Astrocyte of the cerebellum (primary cell): Measurements from ENCODE around the gene AGR2.

ENCODE experiments used
- DNase-seq: peaks from one replicate; pipeline ENCODE4 v3.0.0-alpha.2; 2011; ENCODE audit warnings: low read depth
- H3K4me3 ChIP-seq: 2 replicates; pipeline ENCODE4 v1.5.1; 2011; ENCODE audit warnings: mild to moderate bottlenecking, low read depth, low read length, moderate library complexity
- in situ Hi-C: cut with HindIII; loops from 2 replicates; pipeline ENCODE4 v1.10.0; 2017; ENCODE audit warnings: low sequenced_read_pairs
- TF ChIP-seq, protein P1 (sequence below): IDR thresholded peaks from 2 replicates; pipeline ENCODE4 v1.5.1; 2012; ENCODE audit warnings: low read length, low read depth, moderate library complexity, mild to moderate bottlenecking; ENCODE audit errors: missing control alignments

Gene AGR2

DNA sequence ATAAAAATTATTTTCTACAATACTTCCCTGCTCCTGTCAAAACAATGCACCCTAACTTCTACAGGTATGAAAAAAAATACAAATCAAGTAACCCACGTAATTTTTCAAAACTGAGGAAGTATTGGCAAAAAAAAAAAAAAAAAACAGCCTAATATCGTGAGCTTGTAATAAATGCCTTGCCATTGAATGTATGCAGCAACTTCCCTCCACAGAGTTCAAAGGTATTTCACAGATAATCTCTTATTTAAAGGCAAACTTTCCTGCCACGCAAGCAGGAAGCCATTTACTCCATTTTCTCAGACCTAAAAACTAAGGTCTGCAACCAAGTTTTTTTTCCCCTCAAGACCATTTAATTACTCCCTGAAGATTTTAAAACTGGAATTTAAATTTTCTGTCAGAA, 642 bp upstream of the AGR2 start:
- TF ChIP-seq, protein P1, sequence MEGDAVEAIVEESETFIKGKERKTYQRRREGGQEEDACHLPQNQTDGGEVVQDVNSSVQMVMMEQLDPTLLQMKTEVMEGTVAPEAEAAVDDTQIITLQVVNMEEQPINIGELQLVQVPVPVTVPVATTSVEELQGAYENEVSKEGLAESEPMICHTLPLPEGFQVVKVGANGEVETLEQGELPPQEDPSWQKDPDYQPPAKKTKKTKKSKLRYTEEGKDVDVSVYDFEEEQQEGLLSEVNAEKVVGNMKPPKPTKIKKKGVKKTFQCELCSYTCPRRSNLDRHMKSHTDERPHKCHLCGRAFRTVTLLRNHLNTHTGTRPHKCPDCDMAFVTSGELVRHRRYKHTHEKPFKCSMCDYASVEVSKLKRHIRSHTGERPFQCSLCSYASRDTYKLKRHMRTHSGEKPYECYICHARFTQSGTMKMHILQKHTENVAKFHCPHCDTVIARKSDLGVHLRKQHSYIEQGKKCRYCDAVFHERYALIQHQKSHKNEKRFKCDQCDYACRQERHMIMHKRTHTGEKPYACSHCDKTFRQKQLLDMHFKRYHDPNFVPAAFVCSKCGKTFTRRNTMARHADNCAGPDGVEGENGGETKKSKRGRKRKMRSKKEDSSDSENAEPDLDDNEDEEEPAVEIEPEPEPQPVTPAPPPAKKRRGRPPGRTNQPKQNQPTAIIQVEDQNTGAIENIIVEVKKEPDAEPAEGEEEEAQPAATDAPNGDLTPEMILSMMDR = no peak
- DNase-seq = no peak
- H3K4me3 ChIP-seq = no peak overlapping the region
- in situ Hi-C loops = no loop called here

DNA sequence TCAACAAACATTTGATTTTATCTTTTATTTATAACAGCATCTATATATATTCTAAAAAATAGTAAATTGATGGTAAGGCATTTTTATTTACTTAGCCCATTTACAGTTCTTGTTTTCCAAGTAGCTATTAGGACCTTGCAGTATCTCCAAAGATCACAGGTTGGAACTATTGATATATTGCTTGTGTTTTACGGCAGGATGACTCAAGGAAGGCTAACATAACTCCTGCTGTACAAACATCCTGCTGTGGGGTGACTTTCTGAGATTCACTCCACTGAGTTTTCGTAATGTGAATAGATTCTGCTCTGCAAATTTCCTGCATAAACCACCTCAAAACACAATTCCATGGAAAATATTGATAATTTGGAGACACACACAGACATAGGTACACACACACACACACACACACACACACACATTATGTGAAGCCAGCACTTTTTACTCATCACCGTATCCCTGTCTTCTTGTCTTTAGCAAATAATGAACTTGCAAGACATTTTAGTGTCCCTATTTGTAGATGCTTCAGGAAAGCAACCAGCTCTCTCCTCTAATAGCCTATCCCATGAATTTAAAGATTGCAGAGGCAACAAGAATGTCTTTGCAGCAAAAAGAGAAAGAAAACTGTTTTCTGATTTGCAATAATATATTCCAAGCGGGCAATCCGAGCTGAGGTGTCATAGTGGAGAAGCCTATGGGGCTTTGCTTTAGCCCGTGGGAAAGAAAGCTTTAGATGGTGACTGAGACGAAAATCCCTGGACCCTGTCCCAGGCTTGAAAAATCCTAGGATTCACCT, 722 bp downstream of the AGR2 start:
- no peak for DNase-seq
- TF ChIP-seq, protein P1 = no peak
- in situ Hi-C loops = no loop called here
- H3K4me3 ChIP-seq = no peak overlapping the region

DNA sequence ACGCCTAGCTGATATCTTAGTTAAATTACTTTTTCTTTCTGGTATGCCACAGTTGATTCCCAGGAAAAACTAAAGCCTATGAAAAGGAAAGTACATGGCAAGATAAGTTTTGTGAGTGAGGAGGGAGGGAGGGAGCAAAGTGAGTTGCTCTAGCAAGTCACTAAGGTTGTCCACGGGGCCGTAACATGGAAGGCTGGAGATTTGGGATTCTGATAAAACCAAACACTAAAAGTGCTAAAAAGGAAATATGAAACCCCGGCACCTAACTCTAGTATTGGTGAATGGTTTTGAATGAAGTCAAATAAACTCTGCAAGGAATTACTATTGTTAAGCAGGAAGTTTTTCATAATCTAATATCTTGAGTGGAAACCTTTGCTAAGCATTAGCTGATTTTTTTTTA, 1.7 kb downstream of the AGR2 start:
- in situ Hi-C loops = no loop called here
- H3K4me3 ChIP-seq = no peak overlapping the region
- TF ChIP-seq, protein P1 = no peak
- no peak for DNase-seq

DNA sequence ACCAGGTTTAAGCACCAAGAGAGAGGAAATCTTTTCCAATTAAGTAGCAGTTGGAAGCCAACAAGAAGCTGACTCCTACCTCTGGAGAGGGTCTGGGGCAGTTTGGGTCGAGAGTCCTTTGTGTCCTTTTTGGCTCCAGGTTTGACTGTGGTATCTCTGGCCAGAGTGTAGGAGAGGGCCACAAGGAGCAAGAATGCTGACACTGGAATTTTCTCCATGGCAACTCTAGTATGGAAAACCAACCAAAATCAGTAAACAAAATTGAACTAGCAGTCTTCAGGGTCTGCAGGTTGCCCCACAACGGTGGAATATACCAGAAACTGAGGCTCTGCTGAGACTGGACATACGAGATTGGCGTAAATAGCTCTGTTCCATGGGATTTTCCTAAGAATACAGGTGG, 3.2 kb downstream of the AGR2 start:
- DNase-seq = no peak
- in situ Hi-C loops = no loop called here
- TF ChIP-seq, protein P1 = no peak
- no peak overlapping the region for H3K4me3 ChIP-seq

DNA sequence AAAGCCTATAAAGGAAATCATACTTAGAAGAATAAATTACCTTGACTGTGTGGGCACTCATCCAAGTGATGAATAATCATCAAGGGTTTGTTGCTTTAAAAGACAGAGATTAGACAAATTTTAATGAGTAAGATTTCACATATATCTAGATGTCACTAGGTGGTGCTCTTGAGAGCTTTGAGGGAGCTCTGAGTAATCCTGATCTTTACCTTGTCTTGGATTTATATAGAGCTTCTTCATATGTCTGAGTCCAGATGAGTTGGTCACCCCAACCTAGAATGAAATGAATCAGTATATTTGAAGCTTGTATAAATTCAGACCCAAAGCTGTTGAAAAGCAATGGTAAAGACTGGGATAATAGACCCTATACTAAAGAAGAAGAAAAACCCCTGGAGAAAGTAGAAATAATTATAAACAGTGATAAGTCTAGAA, 3.7 kb downstream of the AGR2 start:
- no peak overlapping the region for H3K4me3 ChIP-seq
- peak; percentile 53 for DNase-seq
- in situ Hi-C loops = no loop called here
- TF ChIP-seq, protein P1 = peak; percentile 59

DNA sequence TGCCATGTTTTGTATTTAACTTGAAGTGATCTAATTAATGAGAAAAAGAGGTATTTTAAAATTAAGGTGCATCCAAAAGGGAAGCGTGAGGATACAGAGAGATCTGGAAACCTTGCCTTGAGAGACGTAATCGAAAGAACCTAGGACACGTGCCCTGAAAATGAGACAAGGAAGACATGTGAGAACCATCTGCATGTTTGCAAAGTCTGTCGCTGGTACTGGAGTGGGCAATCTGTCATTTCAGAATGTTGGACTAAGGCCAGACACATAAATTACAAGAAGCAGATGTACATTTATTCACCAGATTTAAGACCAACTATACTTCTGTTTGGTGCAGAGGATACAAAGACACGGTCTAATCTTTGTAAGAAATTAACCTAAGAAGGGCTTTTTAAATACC, 9.2 kb downstream of the AGR2 start:
- H3K4me3 ChIP-seq = no peak overlapping the region
- TF ChIP-seq, protein P1 = no peak
- in situ Hi-C loops = no loop called here
- no peak for DNase-seq
